HG02885 (cell line): ENCODE measurements around the gene IRF9.

ENCODE experiments used
- ATAC-seq: cut with Tn5 transposase; IDR thresholded peaks from one replicate; pipeline ENCODE4 v1.9.1; 2021; ENCODE audit warnings: mild to moderate bottlenecking; ENCODE audit not compliant: unreplicated experiment, poor library complexity

Gene IRF9

GRCh38 chr14:24160850-24161804 lies at the start of gene IRF9:
TSS of gene IRF9 (plus strand) at chr14:24161265. CDS start at chr14:24162145, 880 bp downstream.
- ATAC-seq = peak; percentile 87

- ATAC-seq = no peak
Observed at GRCh38 chr14:24113379-24113800, 47.7 kb upstream of the IRF9 start.

GRCh38 chr14:24113801-24114531 lies 47.1 kb upstream of the IRF9 start:
- ATAC-seq = peak; percentile 24

- peak; percentile 86 for ATAC-seq
Observed at GRCh38 chr14:24114532-24115421, 46.3 kb upstream of the IRF9 start, which contains the start of the genes DCAF11 and NRL. TSS of gene DCAF11 (plus strand) at chr14:24114777. CDS start at chr14:24115595, 818 bp downstream. TSS of gene NRL (minus strand) at chr14:24114949. CDS start at chr14:24082848, 32,101 bp downstream.

GRCh38 chr14:24115422-24116127 lies 45.5 kb upstream of the IRF9 start:
- ATAC-seq = no peak

GRCh38 chr14:24116128-24116814 lies 44.8 kb upstream of the IRF9 start:
- ATAC-seq = no peak

- no peak for ATAC-seq
Observed at GRCh38 chr14:24117179-24117578, 43.9 kb upstream of the IRF9 start.

- ATAC-seq = no peak
Observed at GRCh38 chr14:24119691-24120090, 41.4 kb upstream of the IRF9 start.

GRCh38 chr14:24121210-24121609 lies 39.9 kb upstream of the IRF9 start:
- ATAC-seq = no peak

GRCh38 chr14:24122416-24122815 lies 38.6 kb upstream of the IRF9 start:
- ATAC-seq = no peak

GRCh38 chr14:24122898-24123297 lies 38.2 kb upstream of the IRF9 start:
- ATAC-seq = no peak

GRCh38 chr14:24123424-24124417 lies 37.3 kb upstream of the IRF9 start:
- ATAC-seq = peak; percentile 58

- ATAC-seq = no peak
Observed at GRCh38 chr14:24126939-24127338, 34.1 kb upstream of the IRF9 start.

GRCh38 chr14:24127673-24128072 lies 33.4 kb upstream of the IRF9 start:
- no peak for ATAC-seq

GRCh38 chr14:24129410-24129998 lies 31.6 kb upstream of the IRF9 start:
- ATAC-seq = no peak

- no peak for ATAC-seq
Observed at GRCh38 chr14:24130380-24130716, 30.7 kb upstream of the IRF9 start, which contains the start of gene FITM1. TSS of gene FITM1 (plus strand) at chr14:24130659. CDS start at chr14:24131564, 905 bp downstream.
